Hypothalamus (tissue), 51 donors: ENCODE data around the gene NRSN2.
"Not testable (repeated sequence)": the region's sequence is repeated elsewhere in the genome, so short reads cannot be mapped to it uniquely, and the experiment has no call there.

ENCODE experiments used
- DNase-seq, 51 donors: peaks; one replicate each; lab custom pipeline; 2025; lab: John Stamatoyannopoulos, UW

The NRSN2 gene

DNA sequence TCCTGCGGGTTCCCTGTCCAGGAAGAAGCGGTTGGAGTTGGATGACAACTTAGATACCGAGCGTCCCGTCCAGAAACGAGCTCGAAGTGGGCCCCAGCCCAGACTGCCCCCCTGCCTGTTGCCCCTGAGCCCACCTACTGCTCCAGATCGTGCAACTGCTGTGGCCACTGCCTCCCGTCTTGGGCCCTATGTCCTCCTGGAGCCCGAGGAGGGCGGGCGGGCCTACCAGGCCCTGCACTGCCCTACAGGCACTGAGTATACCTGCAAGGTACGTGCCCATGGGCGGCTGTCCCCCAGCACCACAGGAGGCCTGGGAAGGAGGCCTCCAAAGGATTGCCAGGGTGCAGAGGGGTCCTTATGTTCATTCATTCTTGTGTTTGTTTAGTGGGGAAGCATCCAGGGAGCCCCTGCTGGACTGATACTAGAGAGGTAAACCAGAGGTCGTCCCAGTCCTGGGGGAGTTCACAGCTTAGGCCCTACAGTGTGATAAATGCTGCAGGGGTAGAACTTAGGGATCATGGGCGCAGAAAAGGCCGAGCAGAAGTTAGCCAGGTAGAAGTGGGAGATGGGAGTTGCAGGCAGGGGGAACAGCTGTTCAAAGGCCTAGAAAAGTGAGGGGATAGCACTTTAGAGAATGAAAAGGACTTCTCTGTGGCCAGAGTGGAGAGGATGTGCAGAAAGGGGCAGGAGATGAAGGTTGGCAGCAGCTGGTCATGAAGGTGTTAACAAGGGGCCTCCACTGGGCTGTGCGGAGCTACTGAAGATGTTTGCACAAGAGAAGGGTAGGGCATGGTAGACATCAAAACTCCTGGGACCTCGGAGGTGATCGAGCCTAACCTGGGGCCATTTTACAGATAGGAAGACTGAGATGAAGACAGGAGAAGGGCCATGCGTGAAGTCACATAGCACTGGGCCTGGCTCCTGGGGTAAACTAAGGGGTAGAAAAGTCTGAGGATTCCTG, 41.4 kb downstream of the NRSN2 start:
- no peak for DNase-seq

DNA sequence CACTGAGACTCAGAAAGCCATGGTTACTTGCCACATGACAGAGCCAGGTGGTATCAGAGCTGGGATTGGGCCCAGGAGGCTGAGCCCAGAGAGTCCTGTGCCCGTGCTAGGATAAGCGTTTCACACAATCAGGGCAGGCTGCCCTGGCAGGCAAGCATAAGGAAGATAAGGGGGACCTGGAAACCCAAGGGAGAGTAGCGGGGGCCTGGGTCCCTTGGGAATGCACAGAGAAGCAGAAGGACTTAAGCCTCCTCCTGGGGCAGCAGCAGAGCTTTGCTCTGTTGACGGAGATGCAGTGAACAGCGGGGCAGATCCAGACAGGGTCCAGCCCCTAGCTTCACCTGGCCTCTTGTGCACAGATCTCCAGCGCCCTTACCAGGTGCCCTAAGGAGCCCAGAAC, 42.3 kb downstream of the NRSN2 start:
- DNase-seq: no peak

DNA sequence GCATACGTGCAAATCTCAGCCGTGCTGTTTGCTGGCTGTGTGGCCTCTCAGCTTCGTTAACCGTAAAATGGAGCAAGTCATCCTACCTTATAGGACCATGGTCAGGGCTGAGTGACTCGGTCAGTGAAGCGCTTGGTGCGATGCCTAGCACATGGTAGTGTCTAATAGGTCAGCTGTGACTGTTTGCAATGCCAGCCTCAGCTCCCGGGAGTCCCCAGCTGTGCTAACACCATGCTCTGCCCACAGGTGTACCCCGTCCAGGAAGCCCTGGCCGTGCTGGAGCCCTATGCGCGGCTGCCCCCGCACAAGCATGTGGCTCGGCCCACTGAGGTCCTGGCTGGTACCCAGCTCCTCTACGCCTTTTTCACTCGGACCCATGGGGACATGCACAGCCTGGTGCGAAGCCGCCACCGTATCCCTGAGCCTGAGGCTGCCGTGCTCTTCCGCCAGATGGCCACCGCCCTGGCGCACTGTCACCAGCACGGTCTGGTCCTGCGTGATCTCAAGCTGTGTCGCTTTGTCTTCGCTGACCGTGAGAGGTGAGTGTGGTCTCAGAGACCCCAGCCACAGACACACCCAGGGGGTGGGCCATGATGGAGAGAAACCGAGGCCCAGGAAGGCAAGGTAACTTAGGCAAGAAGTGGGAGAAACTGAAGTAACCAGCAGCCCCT, 44.3 kb downstream of the NRSN2 start:
- no peak for DNase-seq

DNA sequence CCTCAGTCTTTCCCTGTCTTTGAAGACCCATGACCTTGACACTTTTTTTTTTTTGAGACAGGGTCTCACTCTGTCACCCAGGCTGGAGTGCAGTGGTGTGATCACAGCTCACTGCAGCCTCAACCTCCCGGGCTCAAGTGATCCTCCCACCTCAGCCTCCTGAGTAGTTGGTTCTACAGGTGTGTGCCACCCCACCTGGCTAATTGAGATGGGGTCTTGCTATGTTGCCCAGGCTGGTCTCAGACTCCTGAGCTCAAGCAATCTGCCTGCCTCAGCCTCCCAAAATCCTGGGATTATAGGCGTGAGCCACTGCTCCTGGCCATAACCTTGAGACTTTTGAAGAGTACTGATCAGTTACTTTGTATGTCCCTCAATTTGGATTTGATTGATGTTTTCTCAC, 46.4 kb downstream of the NRSN2 start:
- DNase-seq: not testable (repeated sequence)

DNA sequence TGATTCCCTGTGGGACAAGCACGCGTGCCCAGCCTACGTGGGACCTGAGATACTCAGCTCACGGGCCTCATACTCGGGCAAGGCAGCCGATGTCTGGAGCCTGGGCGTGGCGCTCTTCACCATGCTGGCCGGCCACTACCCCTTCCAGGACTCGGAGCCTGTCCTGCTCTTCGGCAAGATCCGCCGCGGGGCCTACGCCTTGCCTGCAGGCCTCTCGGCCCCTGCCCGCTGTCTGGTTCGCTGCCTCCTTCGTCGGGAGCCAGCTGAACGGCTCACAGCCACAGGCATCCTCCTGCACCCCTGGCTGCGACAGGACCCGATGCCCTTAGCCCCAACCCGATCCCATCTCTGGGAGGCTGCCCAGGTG, 49.3 kb downstream of the NRSN2 start:
- no peak for DNase-seq

DNA sequence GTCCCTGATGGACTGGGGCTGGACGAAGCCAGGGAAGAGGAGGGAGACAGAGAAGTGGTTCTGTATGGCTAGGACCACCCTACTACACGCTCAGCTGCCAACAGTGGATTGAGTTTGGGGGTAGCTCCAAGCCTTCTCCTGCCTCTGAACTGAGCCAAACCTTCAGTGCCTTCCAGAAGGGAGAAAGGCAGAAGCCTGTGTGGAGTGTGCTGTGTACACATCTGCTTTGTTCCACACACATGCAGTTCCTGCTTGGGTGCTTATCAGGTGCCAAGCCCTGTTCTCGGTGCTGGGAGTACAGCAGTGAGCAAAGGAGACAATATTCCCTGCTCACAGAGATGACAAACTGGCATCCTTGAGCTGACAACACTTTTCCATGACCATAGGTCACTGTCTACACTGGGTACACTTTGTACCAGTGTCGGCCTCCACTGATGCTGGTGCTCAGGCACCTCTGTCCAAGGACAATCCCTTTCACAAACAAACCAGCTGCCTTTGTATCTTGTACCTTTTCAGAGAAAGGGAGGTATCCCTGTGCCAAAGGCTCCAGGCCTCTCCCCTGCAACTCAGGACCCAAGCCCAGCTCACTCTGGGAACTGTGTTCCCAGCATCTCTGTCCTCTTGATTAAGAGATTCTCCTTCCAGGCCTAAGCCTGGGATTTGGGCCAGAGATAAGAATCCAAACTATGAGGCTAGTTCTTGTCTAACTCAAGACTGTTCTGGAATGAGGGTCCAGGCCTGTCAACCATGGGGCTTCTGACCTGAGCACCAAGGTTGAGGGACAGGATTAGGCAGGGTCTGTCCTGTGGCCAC, 49.9 kb downstream of the NRSN2 start:
- DNase-seq: no peak

DNA sequence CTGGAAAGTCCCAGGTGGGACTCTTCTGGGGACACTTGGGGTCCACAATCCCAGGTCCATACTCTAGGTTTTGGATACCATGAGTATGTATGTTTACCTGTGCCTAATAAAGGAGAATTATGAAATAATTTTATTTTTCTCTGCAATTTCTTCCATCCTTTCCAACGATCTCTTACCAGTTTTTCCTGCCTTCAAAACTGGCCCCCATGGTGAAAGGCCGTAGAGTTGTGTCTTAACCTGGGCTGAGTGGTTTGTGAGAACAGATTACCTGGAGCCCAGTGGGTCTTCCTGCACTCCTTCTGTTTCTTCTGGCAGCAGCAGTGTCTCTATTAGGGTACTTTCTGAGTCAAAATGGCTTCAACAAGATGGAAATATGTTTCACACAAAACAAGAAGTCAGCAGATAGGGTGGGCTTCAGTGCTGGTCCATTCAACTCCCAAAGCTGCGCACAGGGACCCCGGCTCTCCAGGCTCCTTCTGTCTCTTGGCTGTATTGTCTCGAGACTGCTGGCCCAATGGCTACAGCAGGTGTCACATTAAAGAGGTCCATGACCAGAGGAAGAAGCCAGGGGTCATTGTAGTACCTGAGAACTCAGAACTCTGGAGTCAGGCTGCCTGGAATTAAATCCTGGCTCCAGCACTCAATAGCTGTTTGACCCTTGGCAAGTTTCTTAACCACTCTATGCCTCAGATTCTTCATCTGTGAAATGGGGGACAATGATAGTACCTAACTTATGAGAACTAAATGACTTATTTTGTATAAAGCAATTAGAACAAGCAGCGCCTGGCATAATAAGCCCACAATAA, 50.7 kb downstream of the NRSN2 start:
- no peak for DNase-seq

DNA sequence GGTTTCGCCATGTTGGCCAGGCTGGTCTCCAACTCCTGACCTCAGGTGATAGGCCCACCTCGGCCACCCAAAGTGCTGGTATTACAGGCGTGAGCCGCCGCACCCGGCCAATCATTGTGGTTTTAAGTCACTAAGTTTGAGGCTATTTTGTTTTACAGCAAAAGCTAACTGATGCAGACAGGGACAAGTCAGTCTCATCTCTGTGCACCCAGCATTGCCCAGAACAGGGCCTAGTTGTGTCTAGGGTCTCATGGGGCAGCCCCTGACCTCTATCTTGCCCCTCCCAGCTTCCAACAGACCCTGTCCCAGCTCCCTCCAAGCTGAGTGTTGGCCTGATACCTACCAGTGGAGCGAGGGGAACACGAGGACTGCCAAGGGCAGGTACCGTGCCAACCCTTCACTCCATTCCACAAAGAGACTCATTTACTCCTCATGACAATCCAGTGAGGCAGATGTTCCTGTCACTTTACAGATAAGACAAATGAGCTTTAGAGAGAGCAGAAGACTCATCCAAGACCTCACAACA, 52.3 kb downstream of the NRSN2 start:
- no peak for DNase-seq

DNA sequence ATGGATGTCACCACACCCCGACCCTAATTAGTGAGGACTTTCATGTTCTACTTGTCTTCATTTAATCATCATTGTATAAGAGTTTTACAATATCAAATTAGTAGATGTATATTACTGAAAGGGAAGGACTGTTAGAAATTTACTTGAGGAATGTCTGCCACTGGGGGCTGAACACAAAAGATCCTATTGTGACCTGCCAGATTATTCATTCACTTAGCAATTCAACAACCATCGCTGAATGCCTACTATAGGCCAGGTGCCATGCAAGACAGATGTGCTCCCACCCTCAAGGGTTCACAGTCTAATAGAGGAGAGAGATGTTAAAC, 53.2 kb downstream of the NRSN2 start:
- peak in 1 of 51 donors; percentile 58 for DNase-seq

DNA sequence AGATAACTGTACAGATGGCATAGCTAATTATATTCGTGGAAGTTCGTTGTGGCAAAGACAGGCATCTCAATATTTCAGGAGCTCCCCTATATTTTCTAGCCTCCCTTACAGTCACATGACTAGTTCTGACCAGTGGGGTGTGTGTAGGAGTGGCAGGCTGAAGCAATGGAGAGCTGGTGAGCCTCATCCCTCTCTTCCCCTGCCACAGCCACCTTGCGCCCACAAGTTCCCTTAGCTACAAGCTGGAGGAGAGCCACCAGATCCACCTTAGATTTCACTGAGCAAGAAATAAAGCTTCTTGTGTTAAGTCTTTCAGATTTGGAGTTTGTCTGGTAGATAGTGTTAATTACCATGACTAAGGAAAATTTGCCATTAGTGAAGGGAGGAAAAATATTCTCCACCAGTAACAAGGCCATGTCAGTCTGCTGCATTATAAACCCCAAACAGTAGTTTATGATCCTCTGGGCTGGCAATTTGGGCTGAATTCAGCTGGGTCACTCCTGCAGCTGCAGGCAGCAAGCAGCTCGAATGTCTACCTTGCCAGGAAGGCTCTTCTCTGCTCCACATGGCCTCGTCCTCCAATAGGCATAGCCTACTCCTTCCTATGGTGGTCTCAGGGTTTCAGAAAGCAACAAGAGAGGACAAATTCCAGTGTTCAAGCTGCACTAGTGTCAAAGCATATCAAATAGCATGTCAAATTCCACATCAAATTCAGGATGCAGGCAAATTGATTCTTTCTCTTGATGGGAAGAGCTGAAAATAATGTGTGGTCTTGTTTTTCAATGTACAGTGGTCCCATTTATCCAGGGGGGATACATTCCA, 53.8 kb downstream of the NRSN2 start:
- DNase-seq: peak in 4 of 51 donors; percentile 6 to 58 (median 21)

DNA sequence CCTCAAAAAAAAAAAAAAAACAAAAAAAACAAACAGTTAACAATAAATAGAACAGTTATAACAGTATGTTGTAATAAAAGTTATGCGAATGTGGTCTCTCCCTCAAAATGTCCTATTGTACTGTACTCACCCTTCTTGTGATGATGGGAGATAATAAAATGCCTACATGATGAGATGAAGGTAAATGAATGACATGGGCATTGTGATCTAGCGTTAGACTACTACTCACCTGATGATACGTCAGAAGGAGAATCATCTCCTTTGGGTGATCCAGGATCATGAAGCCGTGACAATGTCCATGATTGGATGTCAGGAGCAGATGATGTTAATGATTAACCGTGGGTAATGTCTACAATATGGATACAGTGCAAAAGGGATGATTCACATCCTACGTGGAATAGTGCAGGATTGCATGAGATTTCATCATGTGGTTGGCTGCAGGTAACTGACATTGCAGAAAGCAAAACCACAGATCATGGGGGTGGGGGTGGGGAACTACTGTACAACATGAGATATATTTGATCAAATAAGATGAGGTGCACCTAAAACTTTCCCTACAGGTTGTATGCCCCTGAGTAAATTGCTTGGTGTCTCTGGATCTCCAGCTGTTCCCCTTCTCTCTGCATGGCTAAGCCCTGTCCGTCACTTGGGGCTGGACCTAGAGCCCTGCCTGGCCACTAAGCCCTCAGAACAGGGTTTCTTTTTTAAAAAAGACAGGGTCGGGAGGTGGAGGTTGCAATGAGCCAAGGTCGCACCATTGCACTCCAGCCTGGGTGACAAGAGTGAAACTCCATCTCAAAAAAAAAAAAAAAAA, 55.0 kb downstream of the NRSN2 start:
- DNase-seq: no peak

DNA sequence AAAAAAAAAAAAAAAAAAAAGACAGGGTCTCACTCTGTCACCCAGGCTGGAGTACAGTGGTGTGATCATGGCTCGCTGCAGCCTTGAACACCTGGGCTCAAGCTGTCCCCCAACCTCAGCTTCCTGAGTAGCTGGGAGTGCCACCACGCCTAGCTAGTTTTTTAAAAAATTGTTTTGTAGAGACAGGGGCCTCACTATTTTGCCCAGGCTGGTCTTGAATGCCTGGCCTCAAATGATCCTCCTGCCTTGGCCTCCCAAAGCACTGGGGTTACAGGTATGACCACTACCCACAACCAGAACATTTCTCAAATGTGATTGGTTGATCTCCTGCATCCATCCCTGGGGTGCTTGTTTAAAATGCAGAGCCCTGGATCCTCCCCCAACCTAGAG, 55.6 kb downstream of the NRSN2 start:
- no peak for DNase-seq

DNA sequence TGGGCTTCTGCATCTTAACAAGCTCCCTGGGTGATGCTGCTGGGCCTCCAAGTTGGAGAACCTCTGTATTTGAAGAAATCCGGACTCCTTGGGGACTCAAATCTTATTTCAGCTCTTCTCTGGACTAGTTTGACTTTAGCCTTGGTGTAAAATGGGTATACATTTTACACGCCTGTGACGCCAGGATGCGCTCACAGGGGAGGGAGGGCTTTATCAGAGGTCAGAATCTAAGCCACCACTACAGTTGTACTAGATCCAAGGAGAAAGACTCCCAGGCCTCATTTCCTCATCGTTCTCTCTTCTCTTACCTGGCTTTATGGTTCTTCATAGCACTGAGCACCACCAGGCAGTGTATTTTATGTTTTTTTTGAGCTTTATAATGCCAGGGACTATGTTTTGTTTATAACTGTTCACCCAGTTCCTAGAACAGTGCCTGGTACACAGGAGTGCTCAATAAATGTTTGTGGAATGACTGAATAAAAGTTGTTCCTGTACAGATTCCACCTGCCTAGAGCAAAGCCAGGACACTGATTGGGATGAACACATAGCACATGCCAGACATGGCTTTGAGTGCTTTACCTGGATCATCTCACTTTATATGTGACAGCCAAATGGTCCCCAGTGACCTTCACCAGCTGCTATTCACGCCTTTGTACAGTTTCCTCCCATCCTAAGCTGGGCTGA, 56.1 kb downstream of the NRSN2 start:
- DNase-seq: no peak

DNA sequence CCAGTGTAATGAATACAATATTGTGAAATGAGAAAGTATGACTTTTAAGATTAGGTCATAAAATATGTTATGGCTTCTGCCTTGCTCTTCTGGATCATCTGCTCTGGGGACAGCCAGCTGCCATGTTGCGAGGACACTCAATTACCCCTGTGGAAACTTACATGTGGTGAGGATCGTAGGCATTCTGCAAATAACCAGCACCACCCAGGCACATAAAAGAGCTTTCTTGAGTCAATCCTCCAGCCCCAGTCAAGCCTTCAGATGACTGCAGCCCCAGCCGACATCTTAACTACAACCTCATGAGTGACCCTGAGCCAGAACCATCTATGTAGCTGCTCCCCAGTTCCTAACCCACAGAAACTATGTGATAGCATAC, 56.7 kb downstream of the NRSN2 start:
- no peak for DNase-seq

DNA sequence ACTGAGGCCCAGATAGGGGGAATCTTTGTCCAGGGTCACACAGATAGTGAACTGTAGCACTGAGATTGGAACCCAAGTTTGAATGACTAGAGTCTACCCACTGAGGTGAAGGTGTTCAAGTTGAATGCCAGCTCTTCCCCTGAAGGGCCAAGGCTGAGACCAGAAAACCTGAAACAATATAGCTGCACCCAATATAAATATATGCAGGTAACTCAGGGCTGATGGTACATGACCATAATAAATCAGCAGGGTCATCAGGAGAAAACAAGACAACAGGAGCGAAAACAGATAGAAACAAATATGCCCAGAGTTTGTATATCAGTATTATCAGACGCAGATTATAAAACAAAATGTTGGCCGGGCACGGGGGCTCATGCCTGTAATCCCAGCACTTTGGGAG, 57.2 kb downstream of the NRSN2 start:
- no peak for DNase-seq
